SU-DHL-6 (cell line): ENCODE results near the gene ITPKB.
"Not testable (repeated sequence)": the region's sequence is repeated elsewhere in the genome, so short reads cannot be mapped to it uniquely, and the experiment has no call there.

Experiments
- H2AFZ ChIP-seq: fragments of 200-600 bp; sonication (generic); 2 replicates; pipeline ENCODE4 v1.6.1; 2014; ENCODE audit warnings: low read depth, mild to moderate bottlenecking, moderate library complexity, mixed read lengths, antibody characterized with exemption, low read length; ENCODE audit not compliant: severe bottlenecking
- H3F3A ChIP-seq: fragments of 200-600 bp; shearing (Covaris generic); 2 replicates; pipeline ENCODE4 v1.6.0; 2016; ENCODE audit warnings: antibody characterized with exemption, mild to moderate bottlenecking; ENCODE audit not compliant: insufficient read depth
- H3K27ac ChIP-seq: fragments of 200-600 bp; sonication (generic); 2 replicates; pipeline ENCODE4 v1.5.1; 2016; ENCODE audit warnings: low read depth, mild to moderate bottlenecking, low read length, moderate library complexity, mixed read lengths
- H3K27me3 ChIP-seq: fragments of 200-600 bp; sonication (generic), shearing (Covaris generic); 2 replicates; pipeline ENCODE4 v1.6.0; 2014; ENCODE audit warnings: mild to moderate bottlenecking, low read length
- H3K36me3 ChIP-seq: fragments of 200-600 bp; sonication (generic); 2 replicates; pipeline ENCODE4 v1.6.1; 2014; ENCODE audit warnings: mild to moderate bottlenecking, low read length, mixed read lengths
- H3K4me2 ChIP-seq: fragments of 300-600, 200-600 bp; shearing (Covaris generic), sonication (generic); 2 replicates; pipeline ENCODE4 v1.6.0; 2014; ENCODE audit warnings: low read length, low read depth, mild to moderate bottlenecking; ENCODE audit not compliant: poor library complexity, severe bottlenecking
- H3K4me3 ChIP-seq: fragments of 200-600 bp; sonication (generic); 2 replicates; pipeline ENCODE4 v1.5.1; 2014; ENCODE audit warnings: antibody characterized with exemption, low read length, mild to moderate bottlenecking, mixed read lengths; ENCODE audit not compliant: insufficient read depth, poor library complexity, severe bottlenecking
- H3K79me2 ChIP-seq: fragments of 200-600 bp; sonication (generic); 2 replicates; pipeline ENCODE4 v1.6.1; 2014; ENCODE audit warnings: mild to moderate bottlenecking, low read length, moderate library complexity; ENCODE audit not compliant: insufficient read depth
- H3K9ac ChIP-seq: fragments of 200-600 bp; sonication (generic); 2 replicates; pipeline ENCODE4 v1.7.0; 2014; ENCODE audit warnings: mild to moderate bottlenecking, low read length
- H3K9me2 ChIP-seq: fragments of 200-600 bp; sonication (generic); replicated peaks from 2 replicates; pipeline ENCODE4 v1.6.1; 2014; ENCODE audit warnings: low read length; ENCODE audit not compliant: insufficient read depth
- H3K9me3 ChIP-seq: fragments of 200-600 bp; sonication (generic); 2 replicates; pipeline ENCODE4 v1.6.1; 2014; ENCODE audit warnings: low read length, mixed read lengths; ENCODE audit not compliant: insufficient read depth
- H4K20me1 ChIP-seq: fragments of 200-600 bp; sonication (generic); 2 replicates; pipeline ENCODE4 v1.6.1; 2014; ENCODE audit warnings: low read depth, mild to moderate bottlenecking, antibody characterized with exemption, low read length, moderate library complexity, mixed read lengths
- CTCF ChIP-seq: fragments of 200-600 bp; sonication (generic); IDR thresholded peaks from one replicate; pipeline ENCODE4 v1.5.1; 2017; ENCODE audit warnings: antibody characterized with exemption, mild to moderate bottlenecking, low read length, moderate library complexity; ENCODE audit not compliant: insufficient read depth, poor library complexity, severe bottlenecking
- EZH2phosphoT487 ChIP-seq: fragments of 200-600 bp; sonication (generic), shearing (Covaris generic); conservative IDR thresholded peaks from 2 replicates; pipeline ENCODE4 v1.6.1; 2018; ENCODE audit warnings: mild to moderate bottlenecking, antibody characterized with exemption, low read length, moderate library complexity, mixed read lengths

The ITPKB gene

GRCh38 chr1:226615876-226616275 lies 123.2 kb downstream of the ITPKB start:
- H3K9me3 ChIP-seq: no peaks in the 10 kb centered on the region
- H3K4me3 ChIP-seq: no peak overlapping the region
- H3F3A ChIP-seq: no peaks in the 10 kb centered on the region
- H3K36me3 ChIP-seq: no peaks in the 10 kb centered on the region
- H3K27me3 ChIP-seq: no peaks in the 10 kb centered on the region
- H3K4me2 ChIP-seq: no peak overlapping the region
- no peak overlapping the region for H2AFZ ChIP-seq
- no peaks in the 10 kb centered on the region for H3K9me2 ChIP-seq
- no peaks in the 10 kb centered on the region for H4K20me1 ChIP-seq
- TF ChIP-seq EZH2phosphoT487: no peak
- TF ChIP-seq CTCF: no peak
- no peak overlapping the region for H3K27ac ChIP-seq
- no peak overlapping the region for H3K9ac ChIP-seq
- no peaks in the 10 kb centered on the region for H3K79me2 ChIP-seq

GRCh38 chr1:226611980-226612379 lies 127.1 kb downstream of the ITPKB start:
- H2AFZ ChIP-seq, H3K27me3 ChIP-seq, H3K9me2 ChIP-seq, H3F3A ChIP-seq, H3K79me2 ChIP-seq, H3K9ac ChIP-seq, H3K4me3 ChIP-seq, H4K20me1 ChIP-seq, H3K36me3 ChIP-seq, H3K27ac ChIP-seq, H3K4me2 ChIP-seq, H3K9me3 ChIP-seq: not testable (repeated sequence)

- Histone ChIP-seq H2AFZ (no peak overlapping the region), H3K27ac (no peak overlapping the region), H3K27me3 (no peaks in the 10 kb centered on the region), H4K20me1 (no peaks in the 10 kb centered on the region), H3K9me3 (no peaks in the 10 kb centered on the region), H3K9me2 (no peaks in the 10 kb centered on the region), H3K79me2 (no peaks in the 10 kb centered on the region), H3K36me3 (no peaks in the 10 kb centered on the region), H3K9ac (no peak overlapping the region), H3K4me3 (no peak overlapping the region), H3K4me2 (no peak overlapping the region), H3F3A (no peaks in the 10 kb centered on the region)
- TF ChIP-seq EZH2phosphoT487: no peak
- TF ChIP-seq CTCF: no peak
Measured at GRCh38 chr1:226611301-226611700, 127.8 kb downstream of the ITPKB start.

GRCh38 chr1:226610671-226611070 lies 128.4 kb downstream of the ITPKB start:
- Histone ChIP-seq H3K36me3 (no peaks in the 10 kb centered on the region), H3K79me2 (no peaks in the 10 kb centered on the region), H3K9ac (no peak overlapping the region), H3K9me2 (no peaks in the 10 kb centered on the region), H3K4me3 (no peak overlapping the region), H3F3A (no peaks in the 10 kb centered on the region), H4K20me1 (no peaks in the 10 kb centered on the region), H2AFZ (no peak overlapping the region), H3K27me3 (no peaks in the 10 kb centered on the region), H3K9me3 (no peaks in the 10 kb centered on the region), H3K27ac (no peak overlapping the region), H3K4me2 (no peak overlapping the region)
- no peak for TF ChIP-seq EZH2phosphoT487
- no peak for TF ChIP-seq CTCF
